K562 (cell line): ENCODE measurements around the gene MYH9. TPM values are rescaled to one million over a fixed set of nuclear protein-coding genes. Genes with fewer than 3 reads are reported as not detected.
A peak's percentile ranks its signal among the peaks of the same experiment; 100 is the strongest.

Source experiments
- ADNP ChIP-seq: fragments of 200-800 bp; sonication (Bioruptor generic); IDR thresholded peaks from 2 replicates; pipeline ENCODE4 v1.6.1; 2016; ENCODE audit warnings: missing genetic modification characterization, missing compliant biosample characterization
- ARID1B ChIP-seq: fragments of 450-650 bp; IDR thresholded peaks from 2 replicates; pipeline ENCODE4 v1.6.1; 2016; ENCODE audit warnings: antibody characterized with exemption, mild to moderate bottlenecking, inconsistent platforms
- CHD2 ChIP-seq: IDR thresholded peaks from 2 replicates; pipeline ENCODE4 v1.6.1; 2011; ENCODE audit warnings: low read depth, low read length
- CTCF ChIP-seq, 3 experiments: IDR thresholded peaks in 2 of 3; conservative IDR thresholded peaks in 1 of 3; 2 replicates each; pipeline ENCODE4 v1.5.1; 2011 to 2012; ENCODE audit warnings: low read length in 3 of 3, mild to moderate bottlenecking in 3 of 3, control low read depth in 2 of 3, improper control_type of control experiment in 1 of 3, inconsistent platforms in 1 of 3, low read depth in 1 of 3, mixed read lengths in 1 of 3, moderate library complexity in 1 of 3; ENCODE audit not compliant: insufficient read depth in 2 of 3
- ELF4 ChIP-seq: fragments of 450-650 bp; formaldehyde crosslinking; IDR thresholded peaks from 2 replicates; pipeline ENCODE4 v1.4.0; 2022; ENCODE audit warnings: missing genetic modification characterization
- FOSL1 ChIP-seq: fragments of 200-800 bp; sonication (Bioruptor generic); conservative IDR thresholded peaks from 2 replicates; pipeline ENCODE4 v1.6.1; 2016; ENCODE audit warnings: missing genetic modification characterization, missing compliant biosample characterization
- FOXM1 ChIP-seq, 2 experiments: fragments of 450-650 bp in 1 of 2; sonication (generic) in 1 of 2; formaldehyde crosslinking in 1 of 2; IDR thresholded peaks; 2 replicates each; pipeline versions ENCODE4 v1.6.1 to v1.9.0; 2017 to 2022; ENCODE audit warnings: low read depth in 2 of 2, mild to moderate bottlenecking in 2 of 2, missing genetic modification reagents in 1 of 2, moderate library complexity in 1 of 2
- GATAD2B ChIP-seq: fragments of 450-650 bp; IDR thresholded peaks from 2 replicates; pipeline ENCODE4 v1.6.1; 2017; ENCODE audit warnings: mild to moderate bottlenecking, borderline replicate concordance
- LEF1 ChIP-seq: fragments of 450-650 bp; IDR thresholded peaks from 2 replicates; pipeline ENCODE4 v1.6.1; 2016; ENCODE audit warnings: mild to moderate bottlenecking
- MAZ ChIP-seq, 2 experiments: fragments of 450-650 bp in 1 of 2; sonication (generic) in 1 of 2; formaldehyde crosslinking; IDR thresholded peaks in 1 of 2; conservative IDR thresholded peaks in 1 of 2; 2 replicates each; pipeline versions ENCODE4 v1.4.0 to v1.5.0; 2020; ENCODE audit warnings: mild to moderate bottlenecking in 1 of 2, missing genetic modification reagents in 1 of 2
- MECOM ChIP-seq: fragments of 250-450 bp; sonication (Bioruptor Pico); IDR thresholded peaks from 2 replicates; pipeline ENCODE4 v1.8.0; 2022; ENCODE audit warnings: inconsistent platforms
- NBN ChIP-seq: fragments of 450-650 bp; IDR thresholded peaks from 2 replicates; pipeline ENCODE4 v1.6.1; 2016; ENCODE audit warnings: low read depth, mild to moderate bottlenecking
- NONO ChIP-seq, 2 experiments: fragments of 200-400 bp in 1 of 2; fragments of 450-650 bp in 1 of 2; formaldehyde crosslinking in 1 of 2; IDR thresholded peaks; 2 replicates each; pipeline ENCODE4 v1.6.1; 2017; ENCODE audit warnings: low read depth in 2 of 2, mild to moderate bottlenecking in 2 of 2, moderate library complexity in 2 of 2, low read length in 1 of 2
- POLR2AphosphoS5 ChIP-seq: IDR thresholded peaks from 2 replicates; pipeline ENCODE4 v1.6.1; 2011; ENCODE audit warnings: mild to moderate bottlenecking, low read depth, low read length, moderate library complexity; ENCODE audit not compliant: control insufficient read depth, insufficient read depth
- PTBP1 ChIP-seq: fragments of 200-400 bp; formaldehyde crosslinking; IDR thresholded peaks from 2 replicates; pipeline ENCODE4 v1.6.1; 2017; ENCODE audit warnings: low read depth, low read length
- RBBP5 ChIP-seq: fragments of 200-600 bp; sonication (generic); IDR thresholded peaks from 2 replicates; pipeline ENCODE4 v1.6.1; 2012; ENCODE audit warnings: borderline replicate concordance, mild to moderate bottlenecking, low read length, control low read depth, inconsistent platforms; ENCODE audit not compliant: insufficient read depth, poor library complexity, severe bottlenecking
- SMARCC2 ChIP-seq: fragments of 450-650 bp; IDR thresholded peaks from 2 replicates; pipeline ENCODE4 v1.6.1; 2017; ENCODE audit warnings: antibody characterized with exemption, moderate library complexity, mild to moderate bottlenecking, low read depth
- STAT5A ChIP-seq: IDR thresholded peaks from 2 replicates; pipeline ENCODE4 v1.6.1; 2012; ENCODE audit warnings: low read length, inconsistent platforms, borderline replicate concordance
- polyA plus RNA-seq, 8 experiments: library from polyadenylated mRNA; depleted of rRNA in 4 of 8; stranded (reverse) in 5 of 8; unstranded in 3 of 8; fragments of >200 nt; fragmentation: Nextera tagmentation in 2 of 8; fragmentation: Illumina TruSeq in 1 of 8; extraction: Ambion mirVana in 2 of 8; extraction: Trizol in 1 of 8; gene quantifications; 2 replicates each; pipeline versions ENCODE4 v1.2.1 to v1.2.3, GENCODE V29; 2011 to 2014; ENCODE audit warnings: inconsistent platforms in 1 of 8, missing spikeins in 1 of 8
- total RNA-seq, 7 experiments: library from RNA; depleted of rRNA in 6 of 7; stranded (reverse); fragments of >200 nt in 6 of 7; fragmentation: Illumina TruSeq in 2 of 7; extraction: Trizol in 2 of 7; gene quantifications; 2 replicates each; pipeline versions ENCODE4 v1.2.1 to v1.2.3, GENCODE V29; 2011 to 2021; ENCODE audit warnings: low replicate concordance in 1 of 7
- TF ChIP-seq, protein P1 (sequence below): fragments of 450-650 bp; IDR thresholded peaks from 2 replicates; pipeline ENCODE4 v1.6.1; 2014; ENCODE audit warnings: low read depth, mild to moderate bottlenecking, moderate library complexity, borderline replicate concordance

MYH9 gene
- total and polyA plus RNA-seq, 9 of the 15 experiments (the other 6 are each of a cell fraction or from before 2014, with no cell fraction given) = 0.71 to 111 (median 24.6) TPM

GRCh38 chr22:36368359-36368983, 19.3 kb downstream of the MYH9 start (continued):
- TF ChIP-seq NONO (IDR thresholded peaks at IDR 0.05; ENCODE audit: low read depth in 2 of 2, low read length in 1 of 2) (0 out of 4 replicates have a peak, but pooled peaks of 1 of the 2 experiments have one; percentile 61), FOXM1 (IDR thresholded peaks at IDR 0.05; ENCODE audit: low read depth) (peak; percentile 96), FOXM1 (CRISPR knock-in tag; IDR thresholded peaks at IDR 0.05; ENCODE audit: low read depth) (no peak), FOSL1 (tag) (peak; percentile 61), STAT5A (peak; percentile 97), MECOM (CRISPR knock-in tag) (peak; percentile 79), MAZ (CRISPR knock-in tag; conservative IDR thresholded peaks at IDR 0.05 in 1 of 2, IDR thresholded peaks at IDR 0.05 in 1 of 2) (peak; percentile 76 to 77), ELF4 (CRISPR knock-in tag) (no peak; the same call in 1 of the 2 replicates), PTBP1 (peak; percentile 61; the same call in 1 of the 2 replicates), RBBP5 (peak; percentile 36), NBN (peak; percentile 91), ADNP (tag) (0 out of 2 replicates have a peak, but pooled peaks have one; percentile 29), GATAD2B (peak; percentile 82; the same call in 1 of the 2 replicates), LEF1 (peak; percentile 84), CHD2 (0 out of 2 replicates have a peak, but pooled peaks have one; percentile 26), SMARCC2 (peak; percentile 86; the same call in 1 of the 2 replicates), POLR2AphosphoS5 (peak; percentile 99), CTCF (IDR thresholded peaks at IDR 0.05 in 2 of 3, conservative IDR thresholded peaks at IDR 0.05 in 1 of 3; ENCODE audit: insufficient read depth in 2 of 3, low read depth in 1 of 3, low read length in 3 of 3) (peak; percentile 35 to 44 (median 43); a peak in 4 of 6 replicates), ARID1B (peak; percentile 99)
- TF ChIP-seq, protein P1, sequence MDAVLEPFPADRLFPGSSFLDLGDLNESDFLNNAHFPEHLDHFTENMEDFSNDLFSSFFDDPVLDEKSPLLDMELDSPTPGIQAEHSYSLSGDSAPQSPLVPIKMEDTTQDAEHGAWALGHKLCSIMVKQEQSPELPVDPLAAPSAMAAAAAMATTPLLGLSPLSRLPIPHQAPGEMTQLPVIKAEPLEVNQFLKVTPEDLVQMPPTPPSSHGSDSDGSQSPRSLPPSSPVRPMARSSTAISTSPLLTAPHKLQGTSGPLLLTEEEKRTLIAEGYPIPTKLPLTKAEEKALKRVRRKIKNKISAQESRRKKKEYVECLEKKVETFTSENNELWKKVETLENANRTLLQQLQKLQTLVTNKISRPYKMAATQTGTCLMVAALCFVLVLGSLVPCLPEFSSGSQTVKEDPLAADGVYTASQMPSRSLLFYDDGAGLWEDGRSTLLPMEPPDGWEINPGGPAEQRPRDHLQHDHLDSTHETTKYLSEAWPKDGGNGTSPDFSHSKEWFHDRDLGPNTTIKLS = no peak; the same call in 1 of the 2 replicates
